ENCODE measurements around the gene MORN1.

MORN1 gene

DNA sequence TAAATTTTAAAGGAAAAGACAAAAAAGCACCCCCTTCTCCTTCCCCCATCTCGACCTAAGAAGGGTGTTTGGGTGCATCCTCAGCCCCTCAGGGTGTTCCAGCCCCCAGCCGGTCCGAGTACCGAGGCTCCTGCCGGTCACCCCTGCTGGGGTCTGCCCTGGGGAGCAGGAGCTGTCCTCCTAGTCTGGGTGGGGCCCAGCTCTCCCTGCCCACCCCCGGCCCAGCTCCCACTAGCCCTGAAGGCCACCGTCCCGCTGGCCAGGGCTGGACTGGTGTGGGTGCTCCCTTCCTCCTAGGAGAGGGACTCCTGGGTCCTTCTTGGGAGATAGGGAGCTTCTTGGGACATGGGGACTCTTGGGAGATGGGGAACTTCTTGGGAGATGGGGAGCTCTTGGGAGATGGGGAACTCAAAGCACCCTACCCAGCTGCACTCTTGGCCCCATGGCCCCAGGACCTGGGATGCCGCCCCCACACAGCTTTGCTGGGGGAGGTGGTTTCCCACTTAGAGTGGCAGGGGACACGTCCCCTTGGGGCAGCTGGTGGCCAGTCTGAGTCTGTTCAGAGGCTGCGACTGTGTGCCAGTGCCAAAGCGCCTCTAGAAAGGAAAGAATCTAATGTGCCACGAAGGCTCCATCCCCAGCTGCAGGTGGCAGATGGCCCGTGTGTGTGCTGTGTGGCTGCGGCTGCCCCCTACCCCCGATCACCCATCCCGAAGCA, 44.5 kb downstream of the MORN1 start:
- Histone ChIP-seq H3K36me3 (ENCODE audit: low read length) (no peaks in the 10 kb centered on the region), H4K20me1 (ENCODE audit: low read depth, low read length) (no peaks in the 10 kb centered on the region), H3F3A (ENCODE audit: insufficient read depth) (no peaks in the 10 kb centered on the region), H3K9me3 (ENCODE audit: insufficient read depth, low read length) (no peaks in the 10 kb centered on the region), H3K27ac (ENCODE audit: low read depth, low read length) (no peak overlapping the region), H3K9ac (ENCODE audit: low read length) (no peak overlapping the region), H3K9me2 (replicated peaks; ENCODE audit: insufficient read depth, low read length) (no peaks in the 10 kb centered on the region), H3K79me2 (ENCODE audit: insufficient read depth, low read length) (no peaks in the 10 kb centered on the region), H3K27me3 (ENCODE audit: low read length) (no peaks in the 10 kb centered on the region), H2AFZ (ENCODE audit: low read depth, low read length, severe bottlenecking) (no peak overlapping the region), H3K4me3 (ENCODE audit: insufficient read depth, low read length, poor library complexity, severe bottlenecking) (no peak overlapping the region), H3K4me2 (ENCODE audit: low read depth, low read length, poor library complexity, severe bottlenecking) (no peak overlapping the region)
- TF ChIP-seq EZH2phosphoT487 (conservative IDR thresholded peaks at IDR 0.05; ENCODE audit: low read length), result no peak
- no peak for TF ChIP-seq CTCF (IDR thresholded peaks at IDR 0.05; ENCODE audit: insufficient read depth, low read length, poor library complexity, severe bottlenecking)

DNA sequence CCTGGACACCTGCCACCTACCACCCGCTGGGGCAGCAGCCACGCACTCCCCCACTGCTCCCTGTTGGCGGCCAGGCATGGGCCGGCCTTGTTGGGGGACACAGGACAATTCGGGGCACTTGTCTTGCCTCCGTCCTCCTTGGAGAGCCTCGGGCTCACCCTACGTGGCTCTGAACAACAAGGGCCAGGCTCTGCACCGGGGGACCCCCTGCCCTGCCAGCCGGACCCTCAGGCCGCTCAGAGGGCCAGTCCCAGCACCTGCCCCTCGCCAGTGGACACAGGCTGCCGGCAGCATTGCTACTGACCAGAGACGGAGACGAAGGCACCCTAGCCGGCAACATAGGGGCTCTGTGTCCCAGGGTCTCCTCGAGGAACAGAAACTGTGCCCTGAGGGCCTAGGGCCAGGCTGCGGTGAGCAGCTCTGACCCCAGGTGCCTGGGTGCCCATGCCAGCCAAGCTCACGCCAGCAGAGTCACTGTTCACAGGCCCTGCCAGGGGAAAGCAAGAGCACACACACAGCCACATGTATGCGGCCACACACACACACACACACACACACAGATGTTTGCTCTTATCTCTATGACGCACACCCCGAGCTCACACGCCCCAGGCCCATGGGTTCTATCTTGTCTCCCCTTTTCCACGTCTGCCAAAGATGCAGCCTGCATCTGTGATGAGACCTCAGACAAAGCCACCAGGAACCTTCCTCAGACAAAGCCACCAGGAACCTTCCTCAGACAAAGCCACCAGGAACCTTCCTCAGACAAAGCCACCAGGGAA, 45.9 kb downstream of the MORN1 start:
- no peak overlapping the region for H3K27ac ChIP-seq (ENCODE audit: low read depth, low read length)
- no peak for TF ChIP-seq EZH2phosphoT487 (conservative IDR thresholded peaks at IDR 0.05; ENCODE audit: low read length)
- no peak for TF ChIP-seq CTCF (IDR thresholded peaks at IDR 0.05; ENCODE audit: insufficient read depth, low read length, poor library complexity, severe bottlenecking)
- H3K36me3 ChIP-seq (ENCODE audit: low read length), result no peaks in the 10 kb centered on the region
- no peaks in the 10 kb centered on the region for H3K9me2 ChIP-seq (replicated peaks; ENCODE audit: insufficient read depth, low read length)
- no peaks in the 10 kb centered on the region for H3K79me2 ChIP-seq (ENCODE audit: insufficient read depth, low read length)
- no peak overlapping the region for H2AFZ ChIP-seq (ENCODE audit: low read depth, low read length, severe bottlenecking)
- no peaks in the 10 kb centered on the region for H3F3A ChIP-seq (ENCODE audit: insufficient read depth)
- H3K27me3 ChIP-seq (ENCODE audit: low read length), result no peaks in the 10 kb centered on the region
- H3K9ac ChIP-seq (ENCODE audit: low read length), result no peak overlapping the region
- no peaks in the 10 kb centered on the region for H4K20me1 ChIP-seq (ENCODE audit: low read depth, low read length)
- no peaks in the 10 kb centered on the region for H3K9me3 ChIP-seq (ENCODE audit: insufficient read depth, low read length)
- H3K4me2 ChIP-seq (ENCODE audit: low read depth, low read length, poor library complexity, severe bottlenecking), result no peak overlapping the region
- no peak overlapping the region for H3K4me3 ChIP-seq (ENCODE audit: insufficient read depth, low read length, poor library complexity, severe bottlenecking)

GRCh38 chr1:2344744-2345296, 46.5 kb downstream of the MORN1 start:
- H2AFZ ChIP-seq (ENCODE audit: low read depth, low read length, severe bottlenecking), result no peak overlapping the region
- no peak overlapping the region for H3K27ac ChIP-seq (ENCODE audit: low read depth, low read length)
- TF ChIP-seq EZH2phosphoT487 (conservative IDR thresholded peaks at IDR 0.05; ENCODE audit: low read length) (no peak), CTCF (IDR thresholded peaks at IDR 0.05; ENCODE audit: insufficient read depth, low read length, poor library complexity, severe bottlenecking) (no peak)
- H4K20me1 ChIP-seq (ENCODE audit: low read depth, low read length), result no peaks in the 10 kb centered on the region
- H3K4me2 ChIP-seq (ENCODE audit: low read depth, low read length, poor library complexity, severe bottlenecking), result no peak overlapping the region
- no peaks in the 10 kb centered on the region for H3K9me3 ChIP-seq (ENCODE audit: insufficient read depth, low read length)
- H3K79me2 ChIP-seq (ENCODE audit: insufficient read depth, low read length), result no peaks in the 10 kb centered on the region
- no peak overlapping the region for H3K9ac ChIP-seq (ENCODE audit: low read length)
- no peaks in the 10 kb centered on the region for H3K9me2 ChIP-seq (replicated peaks; ENCODE audit: insufficient read depth, low read length)
- H3F3A ChIP-seq (ENCODE audit: insufficient read depth), result no peaks in the 10 kb centered on the region
- H3K4me3 ChIP-seq (ENCODE audit: insufficient read depth, low read length, poor library complexity, severe bottlenecking), result no peak overlapping the region
- no peaks in the 10 kb centered on the region for H3K36me3 ChIP-seq (ENCODE audit: low read length)
- H3K27me3 ChIP-seq (ENCODE audit: low read length), result no peaks in the 10 kb centered on the region
